Fibroblast of the conjunctiva (primary cell): ENCODE data around the gene SLC4A1.

ENCODE experiments used
- DNase-seq: peaks from one replicate; pipeline ENCODE4 v3.0.0-alpha.2; 2010; ENCODE audit warnings: low read depth

SLC4A1 gene

DNA sequence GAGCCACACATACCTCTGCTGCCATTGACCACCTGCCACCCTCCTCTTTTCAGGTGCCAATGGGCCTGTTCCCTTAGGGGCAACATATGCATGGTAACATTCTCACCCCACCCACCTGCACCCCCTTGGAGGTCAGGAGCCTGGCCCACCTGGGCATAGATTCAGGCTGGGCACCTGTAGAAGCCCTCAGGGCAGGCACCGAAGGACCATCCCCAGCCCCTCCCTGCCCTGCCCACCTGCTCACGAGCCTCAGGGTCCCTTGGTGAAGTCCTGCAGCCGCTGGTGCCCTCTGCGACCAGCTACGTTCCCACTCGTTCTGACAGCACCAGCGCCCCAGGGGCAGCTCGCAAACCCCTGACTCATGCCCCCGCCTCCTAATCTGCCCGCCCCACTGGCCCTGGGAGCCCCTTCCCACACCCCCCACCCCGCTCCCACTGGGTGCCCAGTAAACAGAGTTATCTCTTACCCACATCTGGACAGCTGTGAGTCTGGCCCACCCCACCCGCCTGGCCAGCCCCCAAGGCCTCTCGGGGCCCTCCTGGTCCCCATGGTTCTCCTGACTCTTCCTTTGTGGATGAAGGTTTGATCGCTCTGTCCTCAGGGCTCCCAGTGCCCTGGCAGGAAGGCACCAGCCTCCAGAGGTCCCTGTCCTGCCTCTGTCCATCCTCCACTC lies at the start of gene SLC4A1:
SLC4A1 (minus strand) TSS at position 318 of the 673 bp plus-strand sequence. CDS start 5,269 bp downstream, outside the sequence.
- no peak for DNase-seq

GRCh38 chr17:44317545-44317944 lies 49.6 kb upstream of the SLC4A1 start:
- DNase-seq: no peak

DNA sequence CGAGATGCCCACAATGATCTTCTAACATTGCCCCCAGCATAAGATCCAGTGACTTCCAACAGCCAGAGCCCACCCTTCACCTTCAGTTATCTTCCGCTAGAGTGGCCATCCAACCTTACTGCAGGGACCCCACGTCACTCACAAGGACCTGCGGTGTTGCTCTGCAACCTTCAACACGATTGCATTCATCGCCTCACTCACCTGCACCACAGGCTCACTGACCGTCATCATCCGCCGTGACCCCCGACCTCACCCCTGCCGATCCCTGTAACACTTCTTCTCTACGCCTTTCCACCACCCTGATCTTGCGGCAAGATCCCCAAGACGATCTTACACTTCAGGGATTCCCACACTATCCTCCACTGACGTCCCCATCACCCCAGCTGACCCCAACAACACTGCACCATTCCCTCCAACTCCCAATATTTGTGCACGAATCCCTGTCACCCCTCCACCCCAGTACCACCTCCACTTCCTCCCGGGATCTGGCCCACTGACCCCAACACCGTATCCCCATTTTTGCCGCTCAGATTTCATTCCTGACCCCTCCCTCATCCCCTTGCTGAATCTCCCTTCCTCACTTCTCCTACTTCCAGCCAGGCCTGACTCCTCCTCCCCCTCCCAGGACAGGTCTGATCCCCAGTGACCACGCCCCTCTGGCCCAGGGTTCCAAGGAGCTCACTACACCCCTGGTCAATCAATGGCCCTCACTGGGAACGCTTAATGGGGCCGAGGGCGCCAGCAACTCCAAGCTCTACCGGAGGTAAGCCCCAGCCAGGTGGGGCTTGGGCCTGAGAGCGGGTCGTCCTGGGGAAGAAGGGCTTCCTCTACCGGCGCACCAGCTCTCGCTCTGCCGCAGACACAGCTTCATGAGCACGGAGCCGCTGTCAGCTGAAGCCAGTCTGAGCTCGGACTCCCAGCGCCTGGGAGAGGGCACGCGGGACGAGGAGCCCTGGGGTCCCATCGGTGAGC lies 48.1 kb upstream of the SLC4A1 start:
- DNase-seq: no peak

GRCh38 chr17:44314869-44315661 lies 47.1 kb upstream of the SLC4A1 start:
- DNase-seq: no peak

DNA sequence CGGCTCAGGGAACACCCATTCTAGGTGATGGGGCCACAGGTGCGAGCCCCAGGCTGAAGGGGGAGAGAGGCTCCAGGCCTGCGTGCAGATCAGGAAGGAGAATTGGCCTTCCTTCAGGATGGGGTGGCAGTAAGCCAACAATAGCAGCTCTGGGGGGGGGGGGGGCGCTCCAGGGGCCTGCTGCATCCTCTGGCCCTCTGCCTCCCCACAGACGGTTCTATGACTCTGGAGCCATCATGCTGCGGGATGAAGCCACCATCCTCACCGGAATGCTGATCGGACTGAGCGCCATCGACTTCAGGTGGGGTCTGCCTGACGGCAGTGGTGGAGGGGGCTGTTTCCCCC lies 46.6 kb upstream of the SLC4A1 start:
- DNase-seq: no peak

DNA sequence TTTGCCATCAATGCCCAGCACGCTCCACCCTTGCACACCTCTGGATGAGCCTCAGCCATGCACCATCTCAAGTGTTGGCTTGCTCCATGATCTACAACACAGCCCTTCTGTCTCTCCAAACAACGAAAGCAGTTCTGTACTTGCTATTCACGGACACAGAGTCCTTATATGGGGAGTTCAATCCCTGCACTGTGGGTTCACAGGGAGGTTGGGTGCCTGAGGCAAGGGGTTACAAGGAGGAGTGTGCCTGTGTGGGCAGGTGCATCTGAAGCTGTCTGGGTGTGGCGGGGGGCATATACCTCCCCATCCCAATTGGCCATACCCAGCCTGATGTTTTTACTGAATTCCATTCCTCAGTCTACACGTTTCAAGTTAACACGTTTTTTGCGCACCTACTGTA lies 46.1 kb upstream of the SLC4A1 start:
- DNase-seq: no peak

DNA sequence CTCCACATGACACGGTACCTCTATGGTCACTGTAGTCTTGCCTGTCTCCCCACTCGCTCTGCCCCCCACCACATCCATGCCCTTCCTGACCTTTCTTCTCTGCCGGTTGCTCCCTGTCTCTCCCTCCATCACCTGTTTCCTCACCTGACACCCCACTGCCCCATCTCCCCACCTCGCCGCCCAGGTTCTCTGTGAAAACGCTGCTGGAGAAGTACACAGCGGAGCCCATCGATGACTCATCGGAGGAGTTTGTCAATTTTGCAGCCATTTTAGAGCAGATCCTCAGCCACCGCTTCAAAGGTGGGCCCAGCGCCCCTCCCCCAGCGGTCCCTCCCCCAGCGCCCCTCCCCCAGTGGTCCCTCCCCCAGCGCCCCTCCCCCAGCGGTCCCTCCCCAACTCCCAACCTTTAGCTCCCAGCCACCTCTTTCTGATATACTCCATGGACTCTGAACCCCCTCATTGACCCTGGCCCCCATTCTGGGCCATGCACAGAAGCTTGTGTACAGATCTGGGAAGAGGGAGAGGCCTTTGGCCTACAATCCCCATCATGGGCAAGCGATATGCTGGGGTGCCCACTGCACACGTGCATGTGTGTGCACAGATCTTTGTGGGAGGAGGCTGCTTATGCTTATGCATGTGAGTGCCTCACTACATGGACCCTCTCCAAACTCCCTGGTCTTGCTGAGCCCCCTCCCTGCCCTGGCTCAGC lies 44.6 kb upstream of the SLC4A1 start:
- DNase-seq: no peak

GRCh38 chr17:44311562-44312181 lies 43.7 kb upstream of the SLC4A1 start:
- no peak for DNase-seq

DNA sequence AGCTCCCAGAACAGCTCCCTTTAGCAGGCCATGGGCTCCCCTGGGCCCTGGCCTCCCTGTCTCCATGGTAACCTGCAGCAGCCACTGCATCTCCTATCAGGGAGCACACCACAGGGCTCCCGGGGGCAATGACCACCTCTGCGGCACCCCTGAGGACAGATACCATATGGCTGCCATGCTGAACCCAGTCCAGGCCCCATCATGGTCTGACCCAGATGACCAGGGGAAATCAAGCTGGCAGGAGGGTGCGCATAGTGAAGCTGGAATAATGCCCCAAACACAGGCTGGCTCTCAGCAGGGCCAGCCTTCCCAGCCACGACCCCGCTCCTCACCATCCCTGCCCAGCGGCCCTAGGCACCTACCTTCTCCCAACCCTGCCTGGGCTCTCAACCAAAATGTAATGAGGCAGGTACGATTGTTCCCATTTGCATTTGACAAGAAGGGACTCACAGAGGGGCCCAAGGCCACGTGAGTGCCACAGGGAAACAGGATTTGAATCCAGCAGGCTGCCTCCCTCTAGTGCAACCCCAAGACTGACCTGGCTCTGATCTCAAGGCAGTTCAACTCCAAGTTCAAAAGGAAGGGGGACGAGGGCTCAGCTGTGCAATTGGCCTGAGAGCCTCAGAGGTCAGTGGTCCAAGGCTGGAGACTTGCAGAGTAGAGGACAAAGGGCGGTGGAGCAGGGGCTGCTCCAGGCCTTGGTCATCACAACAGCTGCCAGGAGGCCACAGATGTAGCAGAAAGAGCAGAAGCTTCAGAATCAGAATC lies 42.9 kb upstream of the SLC4A1 start:
- DNase-seq: no peak

DNA sequence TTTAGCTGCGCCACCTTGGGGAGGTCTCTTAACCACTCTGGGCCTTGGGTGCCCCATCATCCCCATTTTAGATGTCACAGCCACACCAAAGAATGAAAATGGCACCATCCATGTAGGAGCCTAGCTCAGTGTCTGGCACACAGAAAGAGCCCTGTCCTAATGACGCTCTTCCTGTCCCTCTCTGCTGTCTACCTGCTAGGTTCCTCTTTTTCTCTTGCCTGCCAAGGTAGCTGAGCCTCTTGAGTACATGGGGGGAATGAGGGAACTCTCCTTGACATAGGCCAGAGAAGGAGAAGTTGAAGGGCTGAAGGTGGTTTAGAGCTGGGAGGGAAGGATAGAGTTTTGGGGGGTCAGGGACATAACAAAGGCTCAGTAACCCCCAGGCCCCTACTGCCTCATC lies 42.3 kb upstream of the SLC4A1 start:
- DNase-seq: no peak

- no peak for DNase-seq
Observed at GRCh38 chr17:44309472-44309871, 41.5 kb upstream of the SLC4A1 start.

GRCh38 chr17:44308865-44309264 lies 40.9 kb upstream of the SLC4A1 start:
- no peak for DNase-seq

GRCh38 chr17:44308320-44308818 lies 40.4 kb upstream of the SLC4A1 start, which contains the start of gene RUNDC3A:
RUNDC3A (plus strand) TSS chr17:44308601; CDS start chr17:44308833, 232 bp downstream.
- peak; percentile 34 for DNase-seq

GRCh38 chr17:44307387-44308186 lies 39.7 kb upstream of the SLC4A1 start:
- DNase-seq: no peak

DNA sequence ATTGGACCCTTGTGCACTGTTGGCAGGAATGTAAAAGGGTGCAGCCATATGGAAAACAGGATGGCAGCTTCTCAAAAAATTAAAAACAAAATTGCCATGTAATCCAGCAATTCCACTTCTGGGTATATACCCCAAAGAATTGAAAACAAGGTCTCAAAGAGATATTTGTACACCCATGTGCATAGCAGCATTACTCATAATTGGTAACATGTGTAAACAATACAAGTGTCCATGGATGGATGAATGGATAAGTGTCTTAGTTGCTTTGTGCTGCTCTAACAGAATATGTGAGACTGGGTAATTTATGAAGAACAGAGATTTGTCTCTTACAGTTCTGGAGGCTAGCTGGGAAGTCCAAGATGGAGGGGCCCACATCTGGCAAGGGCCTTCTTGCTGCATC lies 36.7 kb upstream of the SLC4A1 start:
- no peak for DNase-seq

DNA sequence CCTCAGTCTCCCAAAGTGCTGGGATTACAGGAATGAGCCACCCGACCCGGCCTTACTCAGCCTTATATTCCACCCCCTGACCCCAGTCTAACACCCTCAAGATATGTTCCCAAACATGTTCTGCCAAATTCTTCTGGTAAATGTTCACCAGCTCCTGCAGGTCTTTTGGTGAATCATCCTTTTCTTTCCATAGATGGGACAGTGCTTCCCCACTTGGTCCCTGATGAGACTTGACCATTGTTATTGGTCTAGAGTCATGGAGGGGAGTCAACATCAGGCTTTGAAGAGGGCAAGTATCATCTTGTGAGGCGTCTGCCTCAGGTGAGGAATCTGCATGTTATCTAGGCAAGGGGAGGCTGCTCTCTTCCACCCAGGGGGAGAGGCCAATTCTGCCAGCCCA lies 30.0 kb upstream of the SLC4A1 start:
- DNase-seq: no peak

GRCh38 chr17:44293509-44294226 lies 25.7 kb upstream of the SLC4A1 start:
- DNase-seq: no peak

- DNase-seq: no peak
Observed at GRCh38 chr17:44287651-44288050, 19.7 kb upstream of the SLC4A1 start.

GRCh38 chr17:44284024-44284400 lies 16.1 kb upstream of the SLC4A1 start:
- DNase-seq: no peak
